GM19023 (cell line): ENCODE data around the gene SENP6.

Experiments used
- ATAC-seq: cut with Tn5 transposase; IDR thresholded peaks from one replicate; pipeline ENCODE4 v1.9.1; 2021; ENCODE audit warnings: mild to moderate bottlenecking, moderate library complexity; ENCODE audit not compliant: unreplicated experiment

SENP6 gene

GRCh38 chr6:75747152-75747992 is 145.7 kb downstream of the SENP6 start:
- no peak for ATAC-seq

- no peak for ATAC-seq
Measured at GRCh38 chr6:75748003-75748742, 146.5 kb downstream of the SENP6 start.

DNA sequence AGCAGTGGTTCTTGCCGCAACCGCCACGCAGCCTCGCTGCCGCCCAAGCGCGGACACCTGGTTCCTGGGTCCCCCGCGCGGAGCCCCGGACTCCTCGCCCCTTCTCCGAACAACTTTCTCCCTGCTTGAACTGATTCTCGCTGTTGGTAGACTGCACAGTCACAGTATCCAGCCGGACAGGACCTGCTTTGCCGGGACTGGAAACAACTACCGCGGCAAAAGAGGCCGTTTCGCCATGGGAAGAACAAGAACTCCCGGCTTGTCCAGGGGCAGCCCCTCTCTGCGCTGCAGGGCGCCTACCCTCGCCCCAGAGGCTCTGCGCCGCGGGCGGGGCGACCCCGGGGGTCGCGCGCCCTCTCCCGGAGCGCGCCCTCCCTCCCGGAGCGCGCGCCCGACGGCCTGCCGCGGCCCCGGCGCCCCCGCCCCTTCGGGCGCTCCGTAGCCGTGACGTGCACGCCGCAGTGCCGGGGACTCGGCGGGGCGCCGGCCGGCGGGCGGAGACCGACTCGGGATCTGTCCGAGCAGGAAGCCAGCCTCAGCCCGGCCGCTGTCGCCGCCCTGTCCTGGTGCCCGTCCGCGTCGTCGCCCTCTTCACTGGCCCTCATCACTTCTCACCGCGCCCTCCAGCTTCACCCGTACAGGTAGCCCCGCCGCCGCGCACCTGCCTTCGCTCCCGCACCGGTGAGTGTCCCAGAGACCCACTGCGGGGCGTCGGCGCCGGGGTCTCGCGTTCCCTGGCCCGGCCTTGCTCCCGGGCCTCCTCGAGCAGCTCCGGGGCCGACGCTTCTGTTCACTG is 147.3 kb downstream of the SENP6 start, which contains the start of gene MYO6:
MYO6 (plus strand) TSS at position 497 of the 796 bp plus-strand sequence. CDS start 68,309 bp downstream, outside the sequence.
- ATAC-seq: peak; percentile 84

- ATAC-seq: no peak
Measured at GRCh38 chr6:75751443-75751842, 149.8 kb downstream of the SENP6 start.

DNA sequence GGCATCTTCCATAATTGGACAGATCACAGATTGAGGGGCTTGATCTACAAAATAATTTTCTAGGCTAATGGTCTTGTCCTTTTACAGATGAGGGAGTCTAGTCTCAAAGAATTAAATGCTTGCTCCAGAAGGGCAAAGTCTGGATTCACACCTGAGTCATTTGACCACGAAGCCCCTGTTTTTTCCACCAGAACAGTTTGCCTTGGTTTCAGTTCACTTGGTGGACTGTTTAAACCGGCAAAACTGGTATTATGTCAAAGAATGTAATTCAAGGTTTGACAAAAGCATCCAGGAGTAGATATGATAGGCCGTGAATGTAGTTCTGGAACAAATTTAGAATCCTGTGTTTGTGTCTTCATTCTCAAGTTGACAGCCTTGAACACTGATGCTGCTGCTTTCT is 150.7 kb downstream of the SENP6 start:
- ATAC-seq: no peak

DNA sequence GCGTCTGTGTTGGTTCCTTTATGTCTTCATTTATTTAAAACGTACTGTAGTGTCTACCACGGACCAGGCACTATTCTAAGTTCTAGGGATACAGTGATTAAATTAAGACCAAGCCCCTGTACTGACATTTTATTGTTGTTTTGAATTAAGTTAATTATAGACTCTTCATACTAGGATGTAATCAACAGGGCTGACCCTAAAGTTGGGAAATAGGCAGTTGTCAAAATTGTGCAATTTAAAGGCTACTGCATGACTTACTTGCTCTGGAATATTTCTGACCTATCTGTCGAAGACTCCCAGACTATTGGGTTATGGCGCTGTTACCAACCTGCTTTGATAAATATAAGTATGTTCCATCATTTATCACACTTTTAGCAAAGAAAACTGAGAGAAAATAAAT is 154.0 kb downstream of the SENP6 start:
- no peak for ATAC-seq

- ATAC-seq: no peak
Measured at GRCh38 chr6:75757295-75757694, 155.6 kb downstream of the SENP6 start.

- no peak for ATAC-seq
Measured at GRCh38 chr6:75758061-75758460, 156.4 kb downstream of the SENP6 start.

DNA sequence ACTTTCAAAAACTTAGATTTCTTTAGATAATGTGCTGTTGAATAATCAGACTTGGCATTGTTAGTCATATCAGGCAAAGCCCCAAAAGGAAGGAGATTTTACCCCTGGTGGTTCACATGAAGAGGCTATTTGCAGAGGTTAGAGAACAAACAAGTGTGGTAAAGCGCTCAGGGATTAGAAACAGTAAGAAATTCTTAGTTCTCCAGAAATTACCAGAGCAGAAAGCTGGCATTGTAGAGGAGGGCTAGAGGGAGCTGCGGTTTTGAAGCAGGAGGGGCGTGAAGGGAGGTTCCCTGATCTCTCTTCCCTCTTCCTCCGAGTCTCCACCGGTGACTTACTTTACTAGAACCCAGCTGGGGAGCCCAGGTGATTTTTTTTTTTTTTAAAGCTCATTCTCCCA is 157.5 kb downstream of the SENP6 start:
- no peak for ATAC-seq

DNA sequence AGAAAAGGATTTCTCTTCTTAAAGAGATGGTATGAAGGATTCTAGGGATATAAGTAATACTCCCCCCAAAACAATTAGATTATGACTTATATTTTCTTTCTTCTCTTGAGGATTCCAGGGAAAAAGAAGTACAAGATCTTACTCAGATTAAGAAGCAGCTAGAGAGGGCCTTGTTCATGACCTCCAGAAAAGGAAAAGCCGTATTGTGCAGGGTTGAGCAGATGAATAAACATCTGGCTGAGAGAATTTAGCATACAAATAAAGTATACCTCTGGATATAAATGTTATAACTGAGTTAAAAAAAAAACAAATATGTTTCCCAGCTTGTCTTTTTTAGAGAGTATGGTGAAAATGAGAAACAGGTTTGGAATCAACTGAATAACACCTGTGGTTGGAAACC is 158.6 kb downstream of the SENP6 start:
- no peak for ATAC-seq

DNA sequence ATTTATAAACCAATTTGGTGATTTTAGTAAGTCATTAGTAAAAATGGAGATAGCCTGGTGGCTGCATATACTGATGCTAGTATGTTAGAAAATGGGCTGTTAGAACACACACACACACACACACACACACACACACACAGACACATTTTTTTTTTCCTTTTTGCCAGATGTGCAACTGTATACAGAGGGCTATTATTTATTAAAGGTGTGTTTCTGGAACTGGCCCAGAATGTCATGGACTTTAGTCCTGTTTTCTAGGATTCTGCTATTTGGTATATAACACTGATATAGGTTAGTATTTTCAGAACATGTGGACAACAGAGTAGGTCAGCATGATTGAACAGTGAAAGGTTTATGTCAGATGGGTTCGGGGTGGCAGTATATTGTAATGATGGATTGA is 159.8 kb downstream of the SENP6 start:
- ATAC-seq: no peak

- ATAC-seq: no peak
Measured at GRCh38 chr6:75762063-75762462, 160.4 kb downstream of the SENP6 start.

- no peak for ATAC-seq
Measured at GRCh38 chr6:75766387-75766786, 164.7 kb downstream of the SENP6 start.
